Panc1 (cell line): Measurements from ENCODE around the gene MEIS2. TPM values are rescaled to one million over a fixed set of nuclear protein-coding genes. Genes with fewer than 3 reads are reported as not detected.

Experiments
- ATAC-seq: fragments of 200-7000 bp; cut with Tn5 transposase; 2 replicates; pipeline ENCODE4 v1.9.1; 2020; ENCODE audit warnings: mild to moderate bottlenecking, moderate library complexity
- BruUV-seq: library from RNA; stranded (reverse); fragments of 400-500 nt; replicated peaks from 2 replicates; lab custom pipeline; 2021; lab: Mats Ljungman, UMichigan
- CTCF ChIA-PET: fragments of 300-600 bp; sonication (Branson Sonifier 250); formaldehyde crosslinking; loops from one replicate; lab custom pipeline; 2022; ENCODE audit warnings: antibody characterized with exemption; lab: Charles Lee
- POLR2A ChIA-PET: fragments of 300-600 bp; sonication (Branson Sonifier 250); formaldehyde crosslinking; loops from one replicate; lab custom pipeline; 2022; ENCODE audit warnings: antibody characterized with exemption; lab: Charles Lee
- DNase-seq: peaks from one replicate; pipeline ENCODE4 v3.0.0-alpha.2; 2010; ENCODE audit warnings: low read depth, low spot score
- H3K27ac ChIP-seq: 2 replicates; pipeline ENCODE4 v1.5.1; 2011; ENCODE audit warnings: mild to moderate bottlenecking, low read length, inconsistent platforms
- H3K27me3 ChIP-seq: fragments of 200-500 bp; sonication (Bioruptor generic); 2 replicates; pipeline ENCODE4 v1.6.0; 2014; ENCODE audit warnings: low read length, inconsistent platforms; ENCODE audit not compliant: control insufficient read depth, insufficient read depth
- H3K36me3 ChIP-seq: fragments of 200-500 bp; sonication (Bioruptor generic); 2 replicates; pipeline ENCODE4 v1.5.1; 2014; ENCODE audit warnings: inconsistent platforms, mild to moderate bottlenecking, low read length, moderate library complexity; ENCODE audit not compliant: control insufficient read depth, insufficient read depth
- H3K4me1 ChIP-seq: 2 replicates; pipeline ENCODE4 v1.5.1; 2011; ENCODE audit warnings: inconsistent platforms, mild to moderate bottlenecking, low read length, moderate library complexity; ENCODE audit not compliant: control insufficient read depth, insufficient read depth
- H3K4me3 ChIP-seq, 2 experiments: 2 replicates each; pipeline ENCODE4 v1.5.1; 2011 to 2012; ENCODE audit warnings: low read depth in 2 of 2, low read length in 2 of 2, mild to moderate bottlenecking in 2 of 2, inconsistent platforms in 1 of 2, moderate library complexity in 1 of 2
- H3K9me3 ChIP-seq: fragments of 200-500 bp; sonication (Bioruptor generic); 2 replicates; pipeline ENCODE4 v1.5.1; 2014; ENCODE audit warnings: low read depth, mild to moderate bottlenecking, inconsistent platforms, low read length, moderate library complexity; ENCODE audit not compliant: control insufficient read depth, insufficient read depth
- CTCF ChIP-seq: fragments of 450-650 bp; IDR thresholded peaks from 2 replicates; pipeline ENCODE4 v1.5.1; 2017; ENCODE audit warnings: mild to moderate bottlenecking
- POLR2AphosphoS5 ChIP-seq: IDR thresholded peaks from 2 replicates; pipeline ENCODE4 v1.6.1; 2012; ENCODE audit warnings: mild to moderate bottlenecking, low read depth, low read length, moderate library complexity
- SIN3A ChIP-seq: IDR thresholded peaks from 2 replicates; pipeline ENCODE4 v1.6.1; 2012; ENCODE audit warnings: low read depth, mild to moderate bottlenecking, low read length, moderate library complexity, borderline replicate concordance; ENCODE audit not compliant: insufficient read depth
- TCF7L2 ChIP-seq: IDR thresholded peaks from 2 replicates; pipeline ENCODE4 v1.6.1; 2011; ENCODE audit warnings: mild to moderate bottlenecking, low read depth, low read length, inconsistent platforms
- in situ Hi-C: cut with HindIII; loops from 2 replicates; pipeline ENCODE4 v1.10.0; 2016; ENCODE audit warnings: low sequenced_read_pairs, low pct_unique_long_range_greater_than_20kb
- intact Hi-C: fragments of 100-400 bp; cut with micrococcal nuclease; formaldehyde crosslinking; loops from one replicate; pipeline ENCODE4 v1.10.0; 2022; ENCODE audit not compliant: unreplicated experiment
- total RNA-seq: library from RNA; stranded (reverse); gene quantifications from one replicate; pipeline ENCODE4 v1.2.1, GENCODE V29; 2021; ENCODE audit not compliant: unreplicated experiment
- TF ChIP-seq, protein P1 (sequence below), 2 experiments: IDR thresholded peaks; 2 replicates each; pipeline ENCODE4 v1.6.1; 2011 to 2012; ENCODE audit warnings: low read depth in 2 of 2, control low read depth in 1 of 2, low read length in 1 of 2, mild to moderate bottlenecking in 1 of 2, moderate library complexity in 1 of 2; ENCODE audit not compliant: insufficient read depth in 1 of 2

Gene MEIS2
- total RNA-seq, 1 experiment from 2014 or later, result 9.3 TPM

- DNase-seq (peak; percentile 5), ATAC-seq (no peak)
- POLR2A ChIA-PET, result no interaction called here
- no peaks in the 10 kb centered on the region for H3K36me3 ChIP-seq
- no peaks in the 10 kb centered on the region for H3K27me3 ChIP-seq
- intact Hi-C loops (no loop called here), in situ Hi-C loops (no loop called here)
- no peak overlapping the region for H3K4me3 ChIP-seq
- no peak overlapping the region for H3K27ac ChIP-seq
- TF ChIP-seq POLR2AphosphoS5 (no peak), SIN3A (no peak), CTCF (no peak), TCF7L2 (no peak)
- TF ChIP-seq, protein P1, sequence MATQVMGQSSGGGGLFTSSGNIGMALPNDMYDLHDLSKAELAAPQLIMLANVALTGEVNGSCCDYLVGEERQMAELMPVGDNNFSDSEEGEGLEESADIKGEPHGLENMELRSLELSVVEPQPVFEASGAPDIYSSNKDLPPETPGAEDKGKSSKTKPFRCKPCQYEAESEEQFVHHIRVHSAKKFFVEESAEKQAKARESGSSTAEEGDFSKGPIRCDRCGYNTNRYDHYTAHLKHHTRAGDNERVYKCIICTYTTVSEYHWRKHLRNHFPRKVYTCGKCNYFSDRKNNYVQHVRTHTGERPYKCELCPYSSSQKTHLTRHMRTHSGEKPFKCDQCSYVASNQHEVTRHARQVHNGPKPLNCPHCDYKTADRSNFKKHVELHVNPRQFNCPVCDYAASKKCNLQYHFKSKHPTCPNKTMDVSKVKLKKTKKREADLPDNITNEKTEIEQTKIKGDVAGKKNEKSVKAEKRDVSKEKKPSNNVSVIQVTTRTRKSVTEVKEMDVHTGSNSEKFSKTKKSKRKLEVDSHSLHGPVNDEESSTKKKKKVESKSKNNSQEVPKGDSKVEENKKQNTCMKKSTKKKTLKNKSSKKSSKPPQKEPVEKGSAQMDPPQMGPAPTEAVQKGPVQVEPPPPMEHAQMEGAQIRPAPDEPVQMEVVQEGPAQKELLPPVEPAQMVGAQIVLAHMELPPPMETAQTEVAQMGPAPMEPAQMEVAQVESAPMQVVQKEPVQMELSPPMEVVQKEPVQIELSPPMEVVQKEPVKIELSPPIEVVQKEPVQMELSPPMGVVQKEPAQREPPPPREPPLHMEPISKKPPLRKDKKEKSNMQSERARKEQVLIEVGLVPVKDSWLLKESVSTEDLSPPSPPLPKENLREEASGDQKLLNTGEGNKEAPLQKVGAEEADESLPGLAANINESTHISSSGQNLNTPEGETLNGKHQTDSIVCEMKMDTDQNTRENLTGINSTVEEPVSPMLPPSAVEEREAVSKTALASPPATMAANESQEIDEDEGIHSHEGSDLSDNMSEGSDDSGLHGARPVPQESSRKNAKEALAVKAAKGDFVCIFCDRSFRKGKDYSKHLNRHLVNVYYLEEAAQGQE (IDR thresholded peaks at IDR 0.05; ENCODE audit: insufficient read depth in 1 of 2, low read depth in 2 of 2, low read length in 1 of 2), result no peak
- BruUV-seq, result no TSS peak
- CTCF ChIA-PET, result no interaction called here
- H3K9me3 ChIP-seq, result no peaks in the 10 kb centered on the region
- H3K4me1 ChIP-seq, result no peaks in the 10 kb centered on the region
Measured at GRCh38 chr15:36951731-36952247, 148.6 kb downstream of the MEIS2 start.

DNA sequence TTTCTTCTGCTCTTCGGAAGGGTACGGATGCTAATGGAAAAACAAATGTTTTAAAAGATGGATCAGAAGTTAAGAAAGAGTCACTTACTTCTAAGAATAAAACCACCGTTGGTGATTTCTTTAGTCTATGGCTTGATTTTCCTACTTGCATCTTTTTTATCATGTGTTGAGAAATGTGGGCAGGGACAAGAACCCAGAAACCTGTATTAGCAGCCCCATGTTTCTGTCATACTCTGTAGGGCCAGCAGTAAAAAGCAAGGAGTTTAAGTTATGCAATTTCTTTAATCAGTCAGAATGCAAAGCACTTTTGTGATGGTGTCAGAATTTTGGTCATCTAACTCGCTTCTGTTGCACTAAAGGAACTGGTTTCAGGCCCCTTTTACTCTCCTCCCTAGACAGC is 150.0 kb downstream of the MEIS2 start:
- Histone ChIP-seq H3K4me3 (no peak overlapping the region), H3K27me3 (no peaks in the 10 kb centered on the region), H3K9me3 (no peaks in the 10 kb centered on the region), H3K27ac (no peak overlapping the region), H3K4me1 (no peaks in the 10 kb centered on the region), H3K36me3 (no peaks in the 10 kb centered on the region)
- CTCF ChIA-PET, result no interaction called here
- POLR2A ChIA-PET, result no interaction called here
- intact Hi-C loops, result no loop called here
- in situ Hi-C loops, result no loop called here
- DNase-seq (no peak), ATAC-seq (no peak)
- BruUV-seq, result no TSS peak
- no peak for TF ChIP-seq CTCF
- TF ChIP-seq, protein P1 (IDR thresholded peaks at IDR 0.05; ENCODE audit: insufficient read depth in 1 of 2, low read depth in 2 of 2, low read length in 1 of 2), result no peak
- no peak for TF ChIP-seq TCF7L2
- TF ChIP-seq POLR2AphosphoS5, result no peak
- no peak for TF ChIP-seq SIN3A
